Chondrocyte (in vitro differentiated cells): Measurements from ENCODE around the gene DIP2C. TPM values are rescaled to one million over a fixed set of nuclear protein-coding genes. Genes with fewer than 3 reads are reported as not detected.

ENCODE experiments used
- DNase-seq: peaks from one replicate; pipeline ENCODE4 v3.0.0; 2021; ENCODE audit warnings: mixed read lengths, low spot score
- H3K27ac Mint-ChIP-seq: one replicate; pipeline ENCODE4 v1.8.0; 2021; ENCODE audit warnings: mild to moderate bottlenecking, moderate library complexity, mixed read lengths; ENCODE audit not compliant: unreplicated experiment
- H3K27me3 Mint-ChIP-seq: 2 replicates; pipeline ENCODE4 v1.8.0; 2021; ENCODE audit warnings: low read depth, mixed read lengths
- H3K36me3 Mint-ChIP-seq: 2 replicates; pipeline ENCODE4 v1.8.0; 2021; ENCODE audit warnings: low read depth, mixed read lengths
- H3K4me1 Mint-ChIP-seq: 2 replicates; pipeline ENCODE4 v1.8.0; 2021; ENCODE audit warnings: low read depth, mild to moderate bottlenecking, mixed read lengths
- H3K4me3 Mint-ChIP-seq: one replicate; pipeline ENCODE4 v1.8.0; 2021; ENCODE audit warnings: mild to moderate bottlenecking, moderate library complexity, mixed read lengths; ENCODE audit not compliant: unreplicated experiment
- H3K9me3 Mint-ChIP-seq: 2 replicates; pipeline ENCODE4 v1.8.0; 2021; ENCODE audit warnings: low read depth, mixed read lengths
- CTCF ChIP-seq: fragments of 200-600 bp; sonication (generic); IDR thresholded peaks from 2 replicates; pipeline ENCODE4 v1.5.0; 2021; ENCODE audit warnings: antibody characterized with exemption, mild to moderate bottlenecking, moderate library complexity
- total RNA-seq: library from RNA; stranded (reverse); gene quantifications from 3 replicates; pipeline ENCODE4 v1.2.1, GENCODE V29; 2021

The DIP2C gene
- total RNA-seq, 1 donor from 2014 or later: 47.9 TPM

- no peaks in the 10 kb centered on the region for H3K9me3 Mint-ChIP-seq
- no peak for TF ChIP-seq CTCF
- no peaks in the 10 kb centered on the region for H3K27me3 Mint-ChIP-seq
- no peaks in the 10 kb centered on the region for H3K4me1 Mint-ChIP-seq
- H3K27ac Mint-ChIP-seq: no peak overlapping the region
- DNase-seq: no peak
- no peak overlapping the region for H3K4me3 Mint-ChIP-seq
- peaks cover 27% of the 10 kb centered on the region for H3K36me3 Mint-ChIP-seq
Observed at GRCh38 chr10:389836-390448, 299.5 kb downstream of the DIP2C start.

- Mint-ChIP-seq H3K36me3 (peaks cover 29% of the 10 kb centered on the region), H3K4me1 (no peaks in the 10 kb centered on the region), H3K27ac (no peak overlapping the region), H3K27me3 (no peaks in the 10 kb centered on the region), H3K9me3 (no peaks in the 10 kb centered on the region), H3K4me3 (no peak overlapping the region)
- no peak for TF ChIP-seq CTCF
- DNase-seq: no peak
Observed at GRCh38 chr10:389261-389790, 300.1 kb downstream of the DIP2C start.

GRCh38 chr10:388661-389045 lies 300.8 kb downstream of the DIP2C start:
- DNase-seq: no peak
- H3K36me3 Mint-ChIP-seq: peaks cover 33% of the 10 kb centered on the region
- H3K27me3 Mint-ChIP-seq: no peaks in the 10 kb centered on the region
- no peaks in the 10 kb centered on the region for H3K9me3 Mint-ChIP-seq
- H3K27ac Mint-ChIP-seq: no peak overlapping the region
- H3K4me3 Mint-ChIP-seq: no peak overlapping the region
- TF ChIP-seq CTCF: no peak
- no peaks in the 10 kb centered on the region for H3K4me1 Mint-ChIP-seq

GRCh38 chr10:387909-388660 lies 301.4 kb downstream of the DIP2C start:
- no peaks in the 10 kb centered on the region for H3K4me1 Mint-ChIP-seq
- no peak for TF ChIP-seq CTCF
- no peak overlapping the region for H3K4me3 Mint-ChIP-seq
- H3K36me3 Mint-ChIP-seq: peaks cover 35% of the 10 kb centered on the region
- H3K27ac Mint-ChIP-seq: peak overlapping the region; percentile 42
- no peaks in the 10 kb centered on the region for H3K9me3 Mint-ChIP-seq
- no peak for DNase-seq
- H3K27me3 Mint-ChIP-seq: no peaks in the 10 kb centered on the region

GRCh38 chr10:387593-387891 lies 301.9 kb downstream of the DIP2C start:
- TF ChIP-seq CTCF: no peak
- H3K4me1 Mint-ChIP-seq: peaks cover 3% of the 10 kb centered on the region
- H3K27me3 Mint-ChIP-seq: no peaks in the 10 kb centered on the region
- no peak overlapping the region for H3K4me3 Mint-ChIP-seq
- H3K27ac Mint-ChIP-seq: no peak overlapping the region
- no peaks in the 10 kb centered on the region for H3K9me3 Mint-ChIP-seq
- peaks cover 36% of the 10 kb centered on the region for H3K36me3 Mint-ChIP-seq
- DNase-seq: no peak
